ENCODE measurements around the gene GJC3.

DNA sequence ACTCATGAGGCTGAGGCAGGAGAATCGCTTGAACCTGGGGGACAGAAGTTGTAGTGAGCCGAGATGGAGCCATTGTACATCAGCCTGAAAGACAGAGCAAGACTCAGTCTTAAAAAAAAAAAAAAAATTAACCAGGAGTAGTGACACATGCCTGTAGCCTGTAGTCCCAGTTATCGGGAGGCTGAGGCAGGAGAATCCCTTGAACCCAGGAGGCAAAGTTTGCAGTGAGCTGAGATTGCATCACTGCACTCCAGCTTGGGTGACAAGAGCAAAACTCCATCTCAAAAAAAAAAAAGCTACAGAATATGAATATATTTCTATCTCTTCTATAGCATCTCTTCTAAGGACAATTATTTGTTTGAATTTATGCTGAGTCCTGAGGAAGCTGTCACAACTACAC lies 39.9 kb upstream of the GJC3 start:
- TF ChIP-seq EZH2 (IDR thresholded peaks at IDR 0.05; ENCODE audit: low read length, unreplicated experiment): no peak
- TF ChIP-seq, protein P1, sequence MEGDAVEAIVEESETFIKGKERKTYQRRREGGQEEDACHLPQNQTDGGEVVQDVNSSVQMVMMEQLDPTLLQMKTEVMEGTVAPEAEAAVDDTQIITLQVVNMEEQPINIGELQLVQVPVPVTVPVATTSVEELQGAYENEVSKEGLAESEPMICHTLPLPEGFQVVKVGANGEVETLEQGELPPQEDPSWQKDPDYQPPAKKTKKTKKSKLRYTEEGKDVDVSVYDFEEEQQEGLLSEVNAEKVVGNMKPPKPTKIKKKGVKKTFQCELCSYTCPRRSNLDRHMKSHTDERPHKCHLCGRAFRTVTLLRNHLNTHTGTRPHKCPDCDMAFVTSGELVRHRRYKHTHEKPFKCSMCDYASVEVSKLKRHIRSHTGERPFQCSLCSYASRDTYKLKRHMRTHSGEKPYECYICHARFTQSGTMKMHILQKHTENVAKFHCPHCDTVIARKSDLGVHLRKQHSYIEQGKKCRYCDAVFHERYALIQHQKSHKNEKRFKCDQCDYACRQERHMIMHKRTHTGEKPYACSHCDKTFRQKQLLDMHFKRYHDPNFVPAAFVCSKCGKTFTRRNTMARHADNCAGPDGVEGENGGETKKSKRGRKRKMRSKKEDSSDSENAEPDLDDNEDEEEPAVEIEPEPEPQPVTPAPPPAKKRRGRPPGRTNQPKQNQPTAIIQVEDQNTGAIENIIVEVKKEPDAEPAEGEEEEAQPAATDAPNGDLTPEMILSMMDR (conservative IDR thresholded peaks at IDR 0.05; ENCODE audit: low read depth, low read length): no peak
- TF ChIP-seq EZH2phosphoT487 (IDR thresholded peaks at IDR 0.05; ENCODE audit: borderline replicate concordance, low read length): no peak

Data from PC-3 (cell line).